Measurements from ENCODE around the gene PLAAT2.

DNA sequence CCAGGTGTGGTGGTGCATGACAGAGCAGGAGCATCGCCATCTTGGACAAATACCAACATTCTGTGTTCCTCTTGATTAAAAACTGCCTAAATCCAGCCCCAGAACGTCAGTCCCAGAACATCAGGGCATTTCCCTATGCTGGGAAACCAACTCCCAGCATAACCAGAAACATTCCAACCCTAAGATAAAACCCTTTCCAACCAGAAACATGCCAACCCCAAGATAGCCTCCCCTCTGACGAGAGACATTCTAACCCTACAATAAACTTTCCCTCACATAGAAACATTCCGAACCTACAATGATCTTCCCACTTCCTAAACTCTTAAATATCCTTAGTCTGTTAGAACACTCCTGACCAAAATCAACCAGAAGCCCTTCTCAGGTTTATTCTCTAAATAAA, 15.0 kb downstream of the PLAAT2 start:
- TF ChIP-seq, protein P1, sequence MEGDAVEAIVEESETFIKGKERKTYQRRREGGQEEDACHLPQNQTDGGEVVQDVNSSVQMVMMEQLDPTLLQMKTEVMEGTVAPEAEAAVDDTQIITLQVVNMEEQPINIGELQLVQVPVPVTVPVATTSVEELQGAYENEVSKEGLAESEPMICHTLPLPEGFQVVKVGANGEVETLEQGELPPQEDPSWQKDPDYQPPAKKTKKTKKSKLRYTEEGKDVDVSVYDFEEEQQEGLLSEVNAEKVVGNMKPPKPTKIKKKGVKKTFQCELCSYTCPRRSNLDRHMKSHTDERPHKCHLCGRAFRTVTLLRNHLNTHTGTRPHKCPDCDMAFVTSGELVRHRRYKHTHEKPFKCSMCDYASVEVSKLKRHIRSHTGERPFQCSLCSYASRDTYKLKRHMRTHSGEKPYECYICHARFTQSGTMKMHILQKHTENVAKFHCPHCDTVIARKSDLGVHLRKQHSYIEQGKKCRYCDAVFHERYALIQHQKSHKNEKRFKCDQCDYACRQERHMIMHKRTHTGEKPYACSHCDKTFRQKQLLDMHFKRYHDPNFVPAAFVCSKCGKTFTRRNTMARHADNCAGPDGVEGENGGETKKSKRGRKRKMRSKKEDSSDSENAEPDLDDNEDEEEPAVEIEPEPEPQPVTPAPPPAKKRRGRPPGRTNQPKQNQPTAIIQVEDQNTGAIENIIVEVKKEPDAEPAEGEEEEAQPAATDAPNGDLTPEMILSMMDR (IDR thresholded peaks at IDR 0.05): no peak
- TF ChIP-seq EP300 (IDR thresholded peaks at IDR 0.05): no peak
- no peak for TF ChIP-seq POLR2A (IDR thresholded peaks at IDR 0.05)

All from ovary (tissue), 3 donors.